Chondrocyte (in vitro differentiated cells): ENCODE measurements around the gene AGXT. TPM values are rescaled to one million over a fixed set of nuclear protein-coding genes. Genes with fewer than 3 reads are reported as not detected.

Experiments used
- DNase-seq: peaks from one replicate; pipeline ENCODE4 v3.0.0; 2021; ENCODE audit warnings: mixed read lengths, low spot score
- H3K27ac Mint-ChIP-seq: one replicate; pipeline ENCODE4 v1.8.0; 2021; ENCODE audit warnings: mild to moderate bottlenecking, moderate library complexity, mixed read lengths; ENCODE audit not compliant: unreplicated experiment
- H3K27me3 Mint-ChIP-seq: 2 replicates; pipeline ENCODE4 v1.8.0; 2021; ENCODE audit warnings: low read depth, mixed read lengths
- H3K36me3 Mint-ChIP-seq: 2 replicates; pipeline ENCODE4 v1.8.0; 2021; ENCODE audit warnings: low read depth, mixed read lengths
- H3K4me1 Mint-ChIP-seq: 2 replicates; pipeline ENCODE4 v1.8.0; 2021; ENCODE audit warnings: low read depth, mild to moderate bottlenecking, mixed read lengths
- H3K4me3 Mint-ChIP-seq: one replicate; pipeline ENCODE4 v1.8.0; 2021; ENCODE audit warnings: mild to moderate bottlenecking, moderate library complexity, mixed read lengths; ENCODE audit not compliant: unreplicated experiment
- H3K9me3 Mint-ChIP-seq: 2 replicates; pipeline ENCODE4 v1.8.0; 2021; ENCODE audit warnings: low read depth, mixed read lengths
- CTCF ChIP-seq: fragments of 200-600 bp; sonication (generic); IDR thresholded peaks from 2 replicates; pipeline ENCODE4 v1.5.0; 2021; ENCODE audit warnings: antibody characterized with exemption, mild to moderate bottlenecking, moderate library complexity
- total RNA-seq: library from RNA; stranded (reverse); gene quantifications from 3 replicates; pipeline ENCODE4 v1.2.1, GENCODE V29; 2021

The AGXT gene
- total RNA-seq, 1 donor from 2014 or later = not detected

GRCh38 chr2:240821429-240821778 lies 47.2 kb upstream of the AGXT start:
- H3K36me3 Mint-ChIP-seq = peaks cover 4% of the 10 kb centered on the region
- peaks cover 47% of the 10 kb centered on the region for H3K27me3 Mint-ChIP-seq
- no peak for TF ChIP-seq CTCF
- no peak for DNase-seq
- peaks cover 7% of the 10 kb centered on the region for H3K4me1 Mint-ChIP-seq
- peak overlapping the region; percentile 70 for H3K4me3 Mint-ChIP-seq
- no peak overlapping the region for H3K27ac Mint-ChIP-seq
- H3K9me3 Mint-ChIP-seq = peaks cover 7% of the 10 kb centered on the region

GRCh38 chr2:240822280-240822847 lies 46.3 kb upstream of the AGXT start:
- Mint-ChIP-seq H3K4me1 (peaks cover 7% of the 10 kb centered on the region), H3K27ac (no peak overlapping the region)

GRCh38 chr2:240823449-240824336 lies 44.9 kb upstream of the AGXT start:
- peaks cover 68% of the 10 kb centered on the region for H3K27me3 Mint-ChIP-seq
- H3K36me3 Mint-ChIP-seq = peaks cover 4% of the 10 kb centered on the region
- no peak overlapping the region for H3K4me3 Mint-ChIP-seq
- TF ChIP-seq CTCF = no peak
- peaks cover 7% of the 10 kb centered on the region for H3K9me3 Mint-ChIP-seq
- DNase-seq = no peak
- no peak overlapping the region for H3K27ac Mint-ChIP-seq
- peaks cover under 1% of the 10 kb centered on the region for H3K4me1 Mint-ChIP-seq

More at GRCh38 chr2:240822280-240822847, 46.3 kb upstream of the AGXT start:
- TF ChIP-seq CTCF = no peak
- peaks cover 7% of the 10 kb centered on the region for H3K9me3 Mint-ChIP-seq
- peaks cover 57% of the 10 kb centered on the region for H3K27me3 Mint-ChIP-seq
- no peak for DNase-seq
- no peak overlapping the region for H3K4me3 Mint-ChIP-seq
- H3K36me3 Mint-ChIP-seq = peaks cover 4% of the 10 kb centered on the region

GRCh38 chr2:240825476-240825875 lies 43.1 kb upstream of the AGXT start:
- no peak overlapping the region for H3K4me3 Mint-ChIP-seq
- no peak for DNase-seq
- peaks cover 81% of the 10 kb centered on the region for H3K27me3 Mint-ChIP-seq
- TF ChIP-seq CTCF = no peak
- peaks cover 4% of the 10 kb centered on the region for H3K36me3 Mint-ChIP-seq
- H3K9me3 Mint-ChIP-seq = peaks cover 7% of the 10 kb centered on the region
- H3K4me1 Mint-ChIP-seq = no peaks in the 10 kb centered on the region
- no peak overlapping the region for H3K27ac Mint-ChIP-seq

GRCh38 chr2:240831594-240832204 lies 36.9 kb upstream of the AGXT start:
- TF ChIP-seq CTCF = no peak
- Mint-ChIP-seq H3K27ac (no peak overlapping the region), H3K4me1 (peaks cover 6% of the 10 kb centered on the region), H3K9me3 (no peaks in the 10 kb centered on the region), H3K27me3 (peaks cover 38% of the 10 kb centered on the region), H3K36me3 (no peaks in the 10 kb centered on the region), H3K4me3 (peak overlapping the region; percentile 62)
- DNase-seq = no peak
